Measurements from ENCODE around the gene BNIP5.
A peak's percentile ranks its signal among the peaks of the same experiment; 100 is the strongest.

Gene BNIP5

GRCh38 chr6:36322591-36322990, 14.1 kb downstream of the BNIP5 start:
- DNase-seq (ENCODE audit: low spot score): no peak

GRCh38 chr6:36320475-36320874, 16.2 kb downstream of the BNIP5 start:
- no peak for DNase-seq (ENCODE audit: low spot score)

GRCh38 chr6:36319821-36320220, 16.9 kb downstream of the BNIP5 start:
- DNase-seq (ENCODE audit: low spot score): no peak

- no peak for DNase-seq (ENCODE audit: low spot score)
These were observed 17.3 kb downstream of the BNIP5 start for GRCh38 chr6:36319436-36319762.

- DNase-seq (ENCODE audit: low spot score): no peak
These were observed 17.8 kb downstream of the BNIP5 start for GRCh38 chr6:36318690-36319435.

- DNase-seq (ENCODE audit: low spot score): no peak
These were observed 19.1 kb downstream of the BNIP5 start for GRCh38 chr6:36317623-36318022.

GRCh38 chr6:36315921-36316320, 20.8 kb downstream of the BNIP5 start:
- DNase-seq (ENCODE audit: low spot score): no peak

GRCh38 chr6:36314221-36315014, 22.3 kb downstream of the BNIP5 start:
- DNase-seq (ENCODE audit: low spot score): peak; percentile 46

- DNase-seq (ENCODE audit: low spot score): no peak
These were observed 23.1 kb downstream of the BNIP5 start for GRCh38 chr6:36313649-36313936.

- DNase-seq (ENCODE audit: low spot score): no peak
These were observed 23.6 kb downstream of the BNIP5 start for GRCh38 chr6:36312854-36313648.

- DNase-seq (ENCODE audit: low spot score): no peak
These were observed 26.8 kb downstream of the BNIP5 start for GRCh38 chr6:36309900-36310299.

- DNase-seq (ENCODE audit: low spot score): no peak
These were observed 27.5 kb downstream of the BNIP5 start for GRCh38 chr6:36309203-36309602.

- DNase-seq (ENCODE audit: low spot score): no peak
These were observed 28.2 kb downstream of the BNIP5 start for GRCh38 chr6:36308514-36308913.

GRCh38 chr6:36306375-36306774, 30.3 kb downstream of the BNIP5 start:
- no peak for DNase-seq (ENCODE audit: low spot score)

- DNase-seq (ENCODE audit: low spot score): no peak
These were observed 30.8 kb downstream of the BNIP5 start for GRCh38 chr6:36305885-36306284.

- DNase-seq (ENCODE audit: low spot score): peak; percentile 89
These were observed 34.3 kb downstream of the BNIP5 start for GRCh38 chr6:36302227-36302976.

GRCh38 chr6:36301781-36302180, 34.9 kb downstream of the BNIP5 start:
- no peak for DNase-seq (ENCODE audit: low spot score)

- DNase-seq (ENCODE audit: low spot score): no peak
These were observed 35.5 kb downstream of the BNIP5 start for GRCh38 chr6:36301085-36301658.

GRCh38 chr6:36298027-36298426, 38.7 kb downstream of the BNIP5 start:
- no peak for DNase-seq (ENCODE audit: low spot score)

GRCh38 chr6:36297511-36297910, 39.2 kb downstream of the BNIP5 start:
- no peak for DNase-seq (ENCODE audit: low spot score)

- no peak for DNase-seq (ENCODE audit: low spot score)
These were observed 39.6 kb downstream of the BNIP5 start for GRCh38 chr6:36297051-36297450.

- DNase-seq (ENCODE audit: low spot score): no peak
These were observed 40.4 kb downstream of the BNIP5 start for GRCh38 chr6:36296240-36296639.
